ENCODE results near the gene MSANTD7. TPM values are rescaled to one million over a fixed set of nuclear protein-coding genes. Genes with fewer than 3 reads are reported as not detected.
"Not testable (repeated sequence)": the region's sequence is repeated elsewhere in the genome, so short reads cannot be mapped to it uniquely, and the experiment has no call there.

The MSANTD7 gene
- polyA plus RNA-seq, 5 donors: 15.5 to 18.0 (median 17.7) TPM

- DNase-seq: no peak
Observed at GRCh38 chr10:14836208-14836607, 1.9 kb upstream of the MSANTD7 start.

- no peak for DNase-seq
Observed at GRCh38 chr10:14837003-14837756, 926 bp upstream of the MSANTD7 start.

- DNase-seq: peak; percentile 40 to 51
Observed at GRCh38 chr10:14838582-14839304, 637 bp downstream of the MSANTD7 start.

- no peak for DNase-seq
Observed at GRCh38 chr10:14839305-14839695, 1.2 kb downstream of the MSANTD7 start.

- no peak for DNase-seq
Observed at GRCh38 chr10:14840178-14840577, 2.1 kb downstream of the MSANTD7 start.

- DNase-seq: no peak
Observed at GRCh38 chr10:14843327-14843988, 5.4 kb downstream of the MSANTD7 start.

GRCh38 chr10:14844948-14845347 lies 6.8 kb downstream of the MSANTD7 start:
- DNase-seq: no peak

- no peak for DNase-seq
Observed at GRCh38 chr10:14852236-14852635, 14.1 kb downstream of the MSANTD7 start.

- no peak for DNase-seq
Observed at GRCh38 chr10:14855453-14855852, 17.3 kb downstream of the MSANTD7 start.

GRCh38 chr10:14858338-14858960 lies 20.3 kb downstream of the MSANTD7 start:
- DNase-seq: no peak

GRCh38 chr10:14859043-14859442 lies 20.9 kb downstream of the MSANTD7 start:
- no peak for DNase-seq

GRCh38 chr10:14859775-14860174 lies 21.7 kb downstream of the MSANTD7 start:
- DNase-seq: peak in 1 of 2 donors; percentile 8

- no peak for DNase-seq
Observed at GRCh38 chr10:14860791-14861190, 22.7 kb downstream of the MSANTD7 start.

- DNase-seq: not testable (repeated sequence)
Observed at GRCh38 chr10:14864466-14864865, 26.4 kb downstream of the MSANTD7 start.

GRCh38 chr10:14864871-14865270 lies 26.8 kb downstream of the MSANTD7 start:
- not testable (repeated sequence) for DNase-seq

- no peak for DNase-seq
Observed at GRCh38 chr10:14873090-14873760, 35.1 kb downstream of the MSANTD7 start.

- DNase-seq: no peak
Observed at GRCh38 chr10:14875941-14876340, 37.8 kb downstream of the MSANTD7 start.

GRCh38 chr10:14876764-14877163 lies 38.7 kb downstream of the MSANTD7 start:
- DNase-seq: no peak

GRCh38 chr10:14878266-14879123 lies 40.4 kb downstream of the MSANTD7 start, which contains the start of gene SUV39H2:
Gene SUV39H2 (plus strand): TSS chr10:14878866. CDS start chr10:14878889, 23 bp downstream.
- peak; percentile 97 to 98 for DNase-seq
